PC-9 (cell line): Measurements from ENCODE around the gene PHACTR3.

Source experiments
- CTCF ChIP-seq: fragments of 200-600 bp; sonication (generic); conservative IDR thresholded peaks from 2 replicates; pipeline ENCODE4 v1.6.1; 2017; ENCODE audit warnings: mixed run types, antibody characterized with exemption, mild to moderate bottlenecking, moderate library complexity
- EZH2 ChIP-seq: fragments of 200-600 bp; sonication (generic); IDR thresholded peaks from 2 replicates; pipeline ENCODE4 v1.8.0; 2017; ENCODE audit warnings: antibody characterized with exemption, low read depth

GRCh38 chr20:59873409-59873808, 269.1 kb downstream of the PHACTR3 start:
- TF ChIP-seq CTCF (no peak), EZH2 (no peak)
